ENCODE data around the gene DYTN.
"Not testable (repeated sequence)": the region's sequence is repeated elsewhere in the genome, so short reads cannot be mapped to it uniquely, and the experiment has no call there.

DYTN gene

GRCh38 chr2:206716623-206717022 is 1.6 kb downstream of the DYTN start:
- FAIRE-seq (no peak), DNase-seq (ENCODE audit: insufficient read length, low spot score) (no peak)
- TF ChIP-seq CTCF (IDR thresholded peaks at IDR 0.05; ENCODE audit: insufficient read depth, missing control alignments), result no peak

- not testable (repeated sequence) for FAIRE-seq
These were observed 3.0 kb downstream of the DYTN start for GRCh38 chr2:206715183-206715582.

GRCh38 chr2:206713746-206714145 is 4.5 kb downstream of the DYTN start:
- TF ChIP-seq CTCF (IDR thresholded peaks at IDR 0.05; ENCODE audit: insufficient read depth, missing control alignments), result no peak
- FAIRE-seq (no peak), DNase-seq (ENCODE audit: insufficient read length, low spot score) (no peak)

More at GRCh38 chr2:206715183-206715582, 3.0 kb downstream of the DYTN start:
- DNase-seq (ENCODE audit: insufficient read length, low spot score), result not testable (repeated sequence)

GRCh38 chr2:206708286-206708685 is 9.9 kb downstream of the DYTN start:
- TF ChIP-seq CTCF (IDR thresholded peaks at IDR 0.05; ENCODE audit: insufficient read depth, missing control alignments), result no peak
- FAIRE-seq, result no peak
- no peak for DNase-seq (ENCODE audit: insufficient read length, low spot score)

- FAIRE-seq, result no peak
These were observed 11.0 kb downstream of the DYTN start for GRCh38 chr2:206707164-206707701.

GRCh38 chr2:206701952-206702605 is 16.1 kb downstream of the DYTN start:
- no peak for DNase-seq (ENCODE audit: insufficient read length, low spot score)
- TF ChIP-seq CTCF (IDR thresholded peaks at IDR 0.05; ENCODE audit: insufficient read depth, missing control alignments), result no peak
- FAIRE-seq, result no peak

More at GRCh38 chr2:206707164-206707701, 11.0 kb downstream of the DYTN start:
- no peak for DNase-seq (ENCODE audit: insufficient read length, low spot score)
- no peak for TF ChIP-seq CTCF (IDR thresholded peaks at IDR 0.05; ENCODE audit: insufficient read depth, missing control alignments)

GRCh38 chr2:206700156-206700555 is 18.0 kb downstream of the DYTN start:
- FAIRE-seq, result no peak
- TF ChIP-seq CTCF (IDR thresholded peaks at IDR 0.05; ENCODE audit: insufficient read depth, missing control alignments), result no peak
- no peak for DNase-seq (ENCODE audit: insufficient read length, low spot score)
